ENCODE measurements around the gene KCNG3.
"Not testable (repeated sequence)": the region's sequence is repeated elsewhere in the genome, so short reads cannot be mapped to it uniquely, and the experiment has no call there.

The KCNG3 gene

DNA sequence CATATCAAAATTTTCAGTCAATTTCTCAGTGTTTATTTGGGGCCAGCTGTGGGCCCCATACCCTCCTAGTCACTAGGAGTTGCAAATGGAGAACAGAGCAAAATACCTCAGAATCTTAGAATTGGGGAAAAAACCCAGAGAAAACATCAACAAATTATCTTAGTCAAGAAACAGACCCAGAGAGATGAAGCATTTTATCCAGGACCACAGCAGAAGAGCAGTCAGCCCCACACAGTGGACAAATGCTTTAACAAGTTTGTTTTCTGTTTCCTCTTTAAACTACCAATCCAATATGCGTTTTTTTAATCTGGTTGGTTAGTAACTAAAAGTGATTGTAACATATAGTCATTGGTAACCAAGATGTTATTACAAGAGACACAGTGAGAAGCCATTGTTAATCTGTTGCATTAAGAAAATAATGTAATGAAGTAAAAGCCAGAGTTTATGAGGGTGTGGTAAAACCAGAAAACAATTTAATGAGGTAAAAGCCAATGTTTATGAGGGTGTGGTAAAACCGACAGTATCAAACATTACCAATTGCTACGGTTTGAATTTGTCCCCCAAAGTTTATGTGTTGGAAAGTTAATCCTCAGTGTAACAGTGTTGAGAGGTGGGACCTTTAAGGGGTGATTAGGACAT is 72.1 kb downstream of the KCNG3 start:
- peaks cover 18% of the 10 kb centered on the region for H3K4me1 Mint-ChIP-seq
- no peaks in the 10 kb centered on the region for H3K36me3 Mint-ChIP-seq
- no peak for DNase-seq (ENCODE audit: low spot score in 2 of 2)
- no peak overlapping the region for H3K4me3 Mint-ChIP-seq
- no peak overlapping the region for H3K27ac Mint-ChIP-seq
- no peaks in the 10 kb centered on the region for H3K9me3 Mint-ChIP-seq
- no peak for ATAC-seq

DNA sequence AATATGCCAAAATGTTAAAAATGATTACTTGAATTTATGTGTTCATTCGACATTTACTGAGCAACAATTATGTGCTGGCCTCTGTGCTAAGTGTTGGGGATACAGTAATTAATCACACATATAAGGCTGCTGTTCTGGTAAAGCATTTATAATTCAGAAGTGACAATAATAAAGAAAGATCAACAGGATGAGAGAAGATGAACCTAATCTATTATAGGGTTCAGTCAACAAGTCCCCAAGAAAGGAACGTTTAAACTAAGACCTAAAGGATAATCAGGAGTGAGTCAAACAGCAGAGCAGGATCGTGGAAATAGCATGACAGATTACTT is 72.7 kb downstream of the KCNG3 start:
- H3K4me3 Mint-ChIP-seq: no peak overlapping the region
- no peaks in the 10 kb centered on the region for H3K9me3 Mint-ChIP-seq
- peak overlapping the region; percentile 65 for H3K27ac Mint-ChIP-seq
- peaks cover 18% of the 10 kb centered on the region for H3K4me1 Mint-ChIP-seq
- DNase-seq (ENCODE audit: low spot score in 2 of 2): no peak
- no peak for ATAC-seq
- no peaks in the 10 kb centered on the region for H3K36me3 Mint-ChIP-seq

DNA sequence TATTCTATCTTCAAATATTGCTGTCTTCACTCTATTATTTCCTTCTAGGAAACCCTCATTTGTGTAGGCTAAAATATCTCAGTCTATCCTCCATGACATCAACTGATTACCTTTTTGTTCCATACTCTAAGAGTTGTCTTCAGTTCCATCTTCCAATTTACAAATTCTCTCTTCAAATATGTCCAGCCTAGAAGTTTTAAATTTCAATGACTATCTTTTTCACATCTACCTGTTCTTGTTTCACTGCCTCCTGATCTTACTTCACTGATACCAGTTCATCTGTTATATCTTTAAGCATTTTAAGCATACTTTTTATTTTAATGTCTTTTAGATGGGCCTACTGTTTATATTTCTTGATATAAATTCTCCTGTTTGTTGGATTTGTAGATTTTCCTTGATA is 79.1 kb downstream of the KCNG3 start:
- H3K36me3 Mint-ChIP-seq: no peaks in the 10 kb centered on the region
- ATAC-seq (no peak), DNase-seq (ENCODE audit: low spot score in 2 of 2) (no peak)
- H3K4me1 Mint-ChIP-seq: peaks cover 6% of the 10 kb centered on the region
- H3K4me3 Mint-ChIP-seq: no peak overlapping the region
- no peak overlapping the region for H3K27ac Mint-ChIP-seq
- peaks cover 12% of the 10 kb centered on the region for H3K9me3 Mint-ChIP-seq

DNA sequence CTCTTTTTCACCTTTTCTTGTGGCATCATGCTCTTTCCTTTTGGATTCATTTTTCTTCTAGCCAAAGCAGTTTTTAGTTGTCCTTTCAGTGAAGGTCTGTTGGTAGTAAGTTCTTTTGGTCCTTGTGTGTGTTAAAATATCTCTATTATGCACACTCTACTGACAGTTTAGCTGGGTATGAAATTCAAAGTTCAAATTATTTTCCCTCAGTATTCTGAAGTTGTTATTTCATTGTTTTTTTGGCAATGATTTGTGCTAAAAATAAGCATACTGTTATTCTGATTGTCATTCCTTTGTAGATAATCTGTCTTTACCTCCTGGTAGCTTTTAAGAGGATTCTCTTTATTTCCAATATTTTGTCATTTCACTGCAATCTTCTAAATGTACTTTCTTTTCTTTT is 79.6 kb downstream of the KCNG3 start:
- Mint-ChIP-seq H3K27ac (no peak overlapping the region), H3K4me3 (no peak overlapping the region), H3K4me1 (peaks cover 6% of the 10 kb centered on the region), H3K9me3 (peaks cover 12% of the 10 kb centered on the region), H3K36me3 (no peaks in the 10 kb centered on the region)
- DNase-seq (ENCODE audit: low spot score in 2 of 2) (no peak), ATAC-seq (no peak)

GRCh38 chr2:42410742-42411514 is 82.9 kb downstream of the KCNG3 start:
- H3K27ac Mint-ChIP-seq: no peak overlapping the region
- no peaks in the 10 kb centered on the region for H3K36me3 Mint-ChIP-seq
- no peak overlapping the region for H3K4me3 Mint-ChIP-seq
- DNase-seq (ENCODE audit: low spot score in 2 of 2) (no peak), ATAC-seq (no peak)
- no peaks in the 10 kb centered on the region for H3K4me1 Mint-ChIP-seq
- peaks cover 12% of the 10 kb centered on the region for H3K9me3 Mint-ChIP-seq

- Mint-ChIP-seq H3K9me3 (no peaks in the 10 kb centered on the region), H3K36me3 (no peaks in the 10 kb centered on the region), H3K4me1 (no peaks in the 10 kb centered on the region), H3K4me3 (no peak overlapping the region), H3K27ac (no peak overlapping the region)
- DNase-seq (ENCODE audit: low spot score in 2 of 2): peak in 1 of 2 donors; percentile 30
- no peak for ATAC-seq
Observed at GRCh38 chr2:42408009-42408408, 85.8 kb downstream of the KCNG3 start.

DNA sequence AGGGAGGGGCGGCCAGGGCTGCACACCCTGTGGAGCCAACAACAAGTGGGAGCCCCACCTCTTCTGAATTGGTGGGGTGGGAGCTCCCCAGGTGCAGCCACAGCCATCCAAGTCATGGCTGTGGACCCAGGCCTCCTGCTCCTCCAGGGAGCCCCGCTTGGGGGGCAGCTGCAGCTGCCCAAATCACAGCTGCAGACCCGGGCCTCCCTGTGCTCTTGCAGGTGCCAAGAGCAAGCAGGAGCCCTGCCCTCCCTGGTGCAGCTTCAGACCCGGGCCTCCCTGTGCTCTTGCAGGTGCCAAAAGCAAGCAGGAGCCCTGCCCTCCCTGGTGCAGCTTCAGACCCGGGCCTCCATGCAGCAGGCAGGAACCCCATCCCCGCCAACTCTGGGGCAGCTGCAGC is 86.3 kb downstream of the KCNG3 start:
- ATAC-seq (no peak), DNase-seq (ENCODE audit: low spot score in 2 of 2) (no peak)
- Mint-ChIP-seq H3K27ac (no peak overlapping the region), H3K4me1 (no peaks in the 10 kb centered on the region), H3K9me3 (no peaks in the 10 kb centered on the region), H3K36me3 (no peaks in the 10 kb centered on the region), H3K4me3 (no peak overlapping the region)

DNA sequence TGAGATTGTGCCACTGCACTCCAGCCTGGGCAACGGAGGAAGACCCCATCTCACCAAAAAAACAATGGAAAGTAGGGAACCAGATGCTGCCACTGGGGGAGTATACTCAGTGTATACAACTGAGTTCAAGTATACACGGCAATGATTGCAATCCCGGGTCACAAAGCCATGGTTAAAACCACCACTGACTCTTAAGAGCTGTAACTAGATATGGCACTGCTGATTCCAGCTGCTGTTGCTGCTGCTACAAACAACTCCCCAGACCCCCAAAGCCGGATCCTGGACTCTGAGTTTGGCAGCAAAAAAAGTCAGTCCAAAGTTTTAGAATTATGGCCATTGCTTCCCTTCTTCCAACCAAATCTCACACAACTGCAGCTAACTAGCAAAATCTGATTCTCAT is 89.1 kb downstream of the KCNG3 start:
- Mint-ChIP-seq H3K4me1 (no peaks in the 10 kb centered on the region), H3K36me3 (no peaks in the 10 kb centered on the region), H3K27ac (no peak overlapping the region), H3K9me3 (no peaks in the 10 kb centered on the region), H3K4me3 (no peak overlapping the region)
- DNase-seq (ENCODE audit: low spot score in 2 of 2) (no peak), ATAC-seq (no peak)

DNA sequence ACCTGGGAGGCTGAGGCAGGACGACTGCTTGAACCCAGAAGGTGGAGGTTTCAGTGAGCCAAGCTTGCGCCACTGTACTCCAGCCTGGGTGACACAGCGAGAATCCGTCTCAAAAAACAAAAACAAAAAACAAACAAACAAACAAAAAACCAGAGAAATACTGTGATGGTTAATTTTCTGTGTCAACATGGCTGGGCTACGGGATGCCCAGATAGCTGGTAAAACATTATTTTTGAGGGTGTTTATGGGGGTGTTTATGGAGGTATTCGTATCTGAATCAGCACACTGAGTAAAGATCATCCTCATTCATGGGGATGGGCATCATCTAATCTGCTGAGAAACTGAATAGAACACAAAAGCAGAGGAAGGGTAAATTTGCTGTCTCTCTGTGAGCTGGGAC is 92.0 kb downstream of the KCNG3 start:
- ATAC-seq: no peak
- DNase-seq (ENCODE audit: low spot score in 2 of 2): no peak
- no peak overlapping the region for H3K27ac Mint-ChIP-seq
- no peaks in the 10 kb centered on the region for H3K4me1 Mint-ChIP-seq
- H3K4me3 Mint-ChIP-seq: no peak overlapping the region
- no peaks in the 10 kb centered on the region for H3K9me3 Mint-ChIP-seq
- no peaks in the 10 kb centered on the region for H3K36me3 Mint-ChIP-seq

- ATAC-seq, H3K4me3 Mint-ChIP-seq: not testable (repeated sequence)
Observed at GRCh38 chr2:42398052-42398451, 95.7 kb downstream of the KCNG3 start.

GRCh38 chr2:42393320-42393719 is 100.5 kb downstream of the KCNG3 start:
- not testable (repeated sequence) for H3K4me3 Mint-ChIP-seq; H3K36me3 Mint-ChIP-seq; H3K4me1 Mint-ChIP-seq; H3K9me3 Mint-ChIP-seq; DNase-seq (ENCODE audit: low spot score in 2 of 2); H3K27ac Mint-ChIP-seq; ATAC-seq

More at GRCh38 chr2:42398052-42398451, 95.7 kb downstream of the KCNG3 start:
- H3K9me3 Mint-ChIP-seq; DNase-seq (ENCODE audit: low spot score in 2 of 2); H3K36me3 Mint-ChIP-seq; H3K27ac Mint-ChIP-seq; H3K4me1 Mint-ChIP-seq: not testable (repeated sequence)

GRCh38 chr2:42392191-42392590 is 101.6 kb downstream of the KCNG3 start:
- Mint-ChIP-seq H3K9me3 (no peaks in the 10 kb centered on the region), H3K4me3 (no peak overlapping the region), H3K27ac (no peak overlapping the region), H3K4me1 (no peaks in the 10 kb centered on the region), H3K36me3 (no peaks in the 10 kb centered on the region)
- DNase-seq (ENCODE audit: low spot score in 2 of 2): no peak
- ATAC-seq: no peak
